ENCODE data around the gene PRKACA.

Gene PRKACA

GRCh38 chr19:14102102-14102696 is 15.4 kb downstream of the PRKACA start:
- Histone ChIP-seq H3K4me3 (replicated peaks; ENCODE audit: low read depth, low read length) (no peak overlapping the region), H3K27me3 (replicated peaks; ENCODE audit: control insufficient read depth, insufficient read depth, low read length) (no peaks in the 10 kb centered on the region), H3K36me3 (ENCODE audit: control insufficient read depth, insufficient read depth, low read length) (peaks cover 12% of the 10 kb centered on the region)
- TF ChIP-seq CTCF (IDR thresholded peaks at IDR 0.05; ENCODE audit: insufficient read depth, low read length, poor library complexity, severe bottlenecking): no peak
- no peak for DNase-seq (ENCODE audit: extremely low read depth, insufficient read length)

- H3K36me3 ChIP-seq (ENCODE audit: control insufficient read depth, insufficient read depth, low read length): peaks cover 18% of the 10 kb centered on the region
- TF ChIP-seq CTCF (IDR thresholded peaks at IDR 0.05; ENCODE audit: insufficient read depth, low read length, poor library complexity, severe bottlenecking): no peak
Observed at GRCh38 chr19:14101003-14101545, 16.5 kb downstream of the PRKACA start.

DNA sequence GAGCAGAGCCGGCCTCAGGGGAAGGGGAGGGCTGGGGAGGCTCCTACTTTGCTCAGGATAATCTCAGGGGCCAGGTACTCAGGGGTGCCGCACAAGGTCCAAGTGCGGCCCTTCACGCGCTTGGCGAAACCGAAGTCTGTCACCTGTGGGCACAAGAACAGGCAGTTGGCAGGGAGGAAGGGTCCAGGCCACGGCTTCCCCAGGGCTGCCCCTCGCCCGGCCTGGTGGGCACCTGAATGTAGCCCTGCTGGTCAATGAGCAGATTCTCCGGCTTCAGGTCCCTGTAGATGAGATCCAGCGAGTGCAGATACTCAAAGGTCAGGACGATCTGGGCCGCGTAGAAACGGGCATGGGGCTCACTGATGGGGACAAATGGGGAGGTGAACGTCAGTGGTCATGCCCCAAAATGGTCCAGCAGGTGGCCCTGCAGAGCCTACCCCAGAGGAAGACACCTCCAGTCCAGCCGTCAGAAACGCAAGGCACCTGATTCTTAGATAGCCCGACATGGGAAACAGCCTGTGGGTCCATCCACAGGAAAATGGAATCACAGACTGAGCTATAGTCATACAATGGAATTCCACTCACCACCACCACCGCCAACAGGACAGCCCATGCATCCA is 19.9 kb downstream of the PRKACA start:
- peaks cover 16% of the 10 kb centered on the region for H3K36me3 ChIP-seq (ENCODE audit: control insufficient read depth, insufficient read depth, low read length)
- DNase-seq (ENCODE audit: extremely low read depth, insufficient read length): no peak
- H3K4me3 ChIP-seq (replicated peaks; ENCODE audit: low read depth, low read length): no peak overlapping the region
- no peaks in the 10 kb centered on the region for H3K27me3 ChIP-seq (replicated peaks; ENCODE audit: control insufficient read depth, insufficient read depth, low read length)
- TF ChIP-seq CTCF (IDR thresholded peaks at IDR 0.05; ENCODE audit: insufficient read depth, low read length, poor library complexity, severe bottlenecking): no peak

More at GRCh38 chr19:14101003-14101545, 16.5 kb downstream of the PRKACA start:
- no peaks in the 10 kb centered on the region for H3K27me3 ChIP-seq (replicated peaks; ENCODE audit: control insufficient read depth, insufficient read depth, low read length)
- H3K4me3 ChIP-seq (replicated peaks; ENCODE audit: low read depth, low read length): no peak overlapping the region
- no peak for DNase-seq (ENCODE audit: extremely low read depth, insufficient read length)

- no peak for DNase-seq (ENCODE audit: extremely low read depth, insufficient read length)
- H3K4me3 ChIP-seq (replicated peaks; ENCODE audit: low read depth, low read length): no peak overlapping the region
- peaks cover 13% of the 10 kb centered on the region for H3K36me3 ChIP-seq (ENCODE audit: control insufficient read depth, insufficient read depth, low read length)
- no peak for TF ChIP-seq CTCF (IDR thresholded peaks at IDR 0.05; ENCODE audit: insufficient read depth, low read length, poor library complexity, severe bottlenecking)
- no peaks in the 10 kb centered on the region for H3K27me3 ChIP-seq (replicated peaks; ENCODE audit: control insufficient read depth, insufficient read depth, low read length)
Observed at GRCh38 chr19:14096272-14096992, 21.1 kb downstream of the PRKACA start.

- no peak overlapping the region for H3K4me3 ChIP-seq (replicated peaks; ENCODE audit: low read depth, low read length)
- no peak for DNase-seq (ENCODE audit: extremely low read depth, insufficient read length)
- no peak for TF ChIP-seq CTCF (IDR thresholded peaks at IDR 0.05; ENCODE audit: insufficient read depth, low read length, poor library complexity, severe bottlenecking)
- H3K36me3 ChIP-seq (ENCODE audit: control insufficient read depth, insufficient read depth, low read length): peaks cover 11% of the 10 kb centered on the region
- H3K27me3 ChIP-seq (replicated peaks; ENCODE audit: control insufficient read depth, insufficient read depth, low read length): no peaks in the 10 kb centered on the region
Observed at GRCh38 chr19:14094854-14095253, 22.7 kb downstream of the PRKACA start.
